Myocyte (in vitro differentiated cells): ENCODE results near the gene SNX32. TPM values are rescaled to one million over a fixed set of nuclear protein-coding genes. Genes with fewer than 3 reads are reported as not detected.
A peak's percentile ranks its signal among the peaks of the same experiment; 100 is the strongest.

ENCODE experiments used
- DNase-seq: peaks from one replicate; pipeline ENCODE4 v3.0.0-alpha.2; 2012; ENCODE audit warnings: low read depth
- total RNA-seq: library from RNA; depleted of rRNA; stranded (reverse); fragments of >200 nt; gene quantifications from 2 replicates; pipeline ENCODE4 v1.2.3, GENCODE V29; 2014

The SNX32 gene
- total RNA-seq, 1 donor from 2014 or later, result 0.40 TPM

GRCh38 chr11:65897020-65897471 is 63.3 kb downstream of the SNX32 start:
- no peak for DNase-seq

GRCh38 chr11:65898656-65899355 is 65.0 kb downstream of the SNX32 start:
- peak; percentile 26 for DNase-seq

- peak; percentile 73 for DNase-seq
Observed at GRCh38 chr11:65899356-65900124, 65.8 kb downstream of the SNX32 start.

GRCh38 chr11:65900125-65900898 is 66.5 kb downstream of the SNX32 start, which contains the start of gene FOSL1:
Gene FOSL1 (minus strand): TSS chr11:65900388. CDS start chr11:65900339, 49 bp downstream.
- peak; percentile 92 for DNase-seq

GRCh38 chr11:65900899-65901180 is 67.1 kb downstream of the SNX32 start:
- DNase-seq, result no peak

- DNase-seq, result peak; percentile 91
Observed at GRCh38 chr11:65903068-65903481, 69.3 kb downstream of the SNX32 start.

Other genes starting within 250 kb of the SNX32 start
- not detected in 2 replicates for gene KCNK7, start 238.2 kb upstream of the SNX32 start, total RNA-seq
- 30.9 and 32.7 TPM in 2 replicates for gene MAP3K11, start 219.7 kb upstream of the SNX32 start, total RNA-seq
- 21.6 and 25.2 TPM in 2 replicates for gene PCNX3, start 218.2 kb upstream of the SNX32 start, total RNA-seq
- gene SIPA1, start 195.9 kb upstream of the SNX32 start, total RNA-seq, result 19.7 and 42.6 TPM in 2 replicates
- 32.8 and 37.1 TPM in 2 replicates for gene RELA, start 171.0 kb upstream of the SNX32 start, total RNA-seq
- 37.8 and 43.2 TPM in 2 replicates for gene KAT5, start 121.7 kb upstream of the SNX32 start, total RNA-seq
- 37.1 and 83.3 TPM in 2 replicates for gene RNASEH2C, start 113.2 kb upstream of the SNX32 start, total RNA-seq
- gene AP5B1, start 53.0 kb upstream of the SNX32 start, total RNA-seq, result 9.8 and 10.2 TPM in 2 replicates
- not detected in 2 replicates for gene OVOL1, start 46.9 kb upstream of the SNX32 start, total RNA-seq
- 748 and 837 TPM in 2 replicates for gene CFL1, start 24.2 kb downstream of the SNX32 start, total RNA-seq
- gene MUS81, start 26.5 kb downstream of the SNX32 start, total RNA-seq, result 46.8 and 47.6 TPM in 2 replicates
- 124 and 141 TPM in 2 replicates for gene EFEMP2, start 38.8 kb downstream of the SNX32 start, total RNA-seq
- gene CTSW, start 45.9 kb downstream of the SNX32 start, total RNA-seq, result not detected in 2 replicates
- 92.4 and 103 TPM in 2 replicates for gene FIBP, start 54.5 kb downstream of the SNX32 start, total RNA-seq
- 76.4 and 102 TPM in 2 replicates for gene CCDC85B, start 56.7 kb downstream of the SNX32 start, total RNA-seq
- gene FOSL1, start 66.4 kb downstream of the SNX32 start, total RNA-seq, result 7.5 and 11.6 TPM in 2 replicates
- 30.5 and 36.2 TPM in 2 replicates for gene C11orf68, start 85.1 kb downstream of the SNX32 start, total RNA-seq
- 133 and 165 TPM in 2 replicates for gene DRAP1, start 85.5 kb downstream of the SNX32 start, total RNA-seq
- gene TSGA10IP, start 111.5 kb downstream of the SNX32 start, total RNA-seq, result not detected in 2 replicates
- gene SART1, start 127.8 kb downstream of the SNX32 start, total RNA-seq, result 32.3 and 39.2 TPM in 2 replicates
- gene EIF1AD, start 168.2 kb downstream of the SNX32 start, total RNA-seq, result 39.4 and 41.3 TPM in 2 replicates
- 59.3 and 67.2 TPM in 2 replicates for gene BANF1, start 168.5 kb downstream of the SNX32 start, total RNA-seq
- 1.9 TPM in 1 of 2 replicates, not detected in the other for gene CST6, start 178.0 kb downstream of the SNX32 start, total RNA-seq
- gene CATSPER1, start 192.5 kb downstream of the SNX32 start, total RNA-seq, result not detected in 2 replicates
- gene GAL3ST3, start 215.2 kb downstream of the SNX32 start, total RNA-seq, result not detected in 2 replicates
- 115 and 134 TPM in 2 replicates for gene SF3B2, start 218.4 kb downstream of the SNX32 start, total RNA-seq
- gene PACS1, start 236.3 kb downstream of the SNX32 start, total RNA-seq, result 25.4 and 26.6 TPM in 2 replicates